GM12865 (cell line): Measurements from ENCODE around the gene PRAMEF12.
"Not testable (repeated sequence)": the region's sequence is repeated elsewhere in the genome, so short reads cannot be mapped to it uniquely, and the experiment has no call there.

ENCODE experiments used
- DNase-seq: peaks from one replicate; pipeline ENCODE4 v3.0.0; 2010; ENCODE audit warnings: low read depth
- H3K4me3 ChIP-seq: 2 replicates; pipeline ENCODE4 v1.5.1; 2011; ENCODE audit warnings: mild to moderate bottlenecking, low read depth, low read length, control low read depth
- CTCF ChIP-seq: IDR thresholded peaks from 2 replicates; pipeline ENCODE4 v1.5.1; 2011; ENCODE audit warnings: low read length, control low read depth, low read depth, inconsistent platforms; ENCODE audit not compliant: insufficient read depth; ENCODE audit errors: missing control alignments

Gene PRAMEF12

GRCh38 chr1:12809933-12810332, 36.4 kb downstream of the PRAMEF12 start:
- no peak for DNase-seq
- H3K4me3 ChIP-seq = no peak overlapping the region
- no peak for TF ChIP-seq CTCF

GRCh38 chr1:12810691-12811408, 37.3 kb downstream of the PRAMEF12 start:
- no peak for TF ChIP-seq CTCF
- no peak overlapping the region for H3K4me3 ChIP-seq
- DNase-seq = no peak

GRCh38 chr1:12811409-12811784, 37.9 kb downstream of the PRAMEF12 start:
- DNase-seq = no peak
- no peak overlapping the region for H3K4me3 ChIP-seq
- TF ChIP-seq CTCF = no peak

GRCh38 chr1:12819061-12819460, 45.5 kb downstream of the PRAMEF12 start:
- not testable (repeated sequence) for H3K4me3 ChIP-seq, DNase-seq
